Measurements from ENCODE around the gene ASTN2. TPM values are rescaled to one million over a fixed set of nuclear protein-coding genes. Genes with fewer than 3 reads are reported as not detected.

The ASTN2 gene
- total and polyA plus RNA-seq, 10 of the 15 experiments (the other 5 are each of a cell fraction or from before 2014, with no cell fraction given): 1.4 to 15.7 (median 7.0) TPM

- TF ChIP-seq YY1 (IDR thresholded peaks at IDR 0.05; ENCODE audit: low read depth, low read length): no peak
- TF ChIP-seq KLF5 (IDR thresholded peaks at IDR 0.05; ENCODE audit: partially characterized antibody): no peak
- TF ChIP-seq CHD2 (IDR thresholded peaks at IDR 0.05; ENCODE audit: borderline replicate concordance, low read depth, low read length): no peak
Measured at GRCh38 chr9:117445631-117446030, 30.8 kb upstream of the ASTN2 start (continued).

- no peak overlapping the region for H3K4me2 ChIP-seq (ENCODE audit: control insufficient read depth, insufficient read depth)
- H3K4me1 ChIP-seq (ENCODE audit: control insufficient read depth, insufficient read depth, low read length): no peaks in the 10 kb centered on the region
- no peaks in the 10 kb centered on the region for H3K9me3 ChIP-seq (replicated peaks; ENCODE audit: control insufficient read depth, insufficient read depth, low read length)
- no peaks in the 10 kb centered on the region for H3K79me2 ChIP-seq (ENCODE audit: control insufficient read depth, insufficient read depth, low read length)
- no peak overlapping the region for H3K9ac ChIP-seq (ENCODE audit: control insufficient read depth, insufficient read depth, low read length)
- H2AFZ ChIP-seq (ENCODE audit: control insufficient read depth, low read depth, low read length): no peak overlapping the region
- DNase-seq (ENCODE audit: low read depth, low spot score) (no peak), FAIRE-seq (no peak), ATAC-seq (no peak)
- TF ChIP-seq EP300 (IDR thresholded peaks at IDR 0.05; ENCODE audit: borderline replicate concordance in 1 of 2, control insufficient read depth in 1 of 2, low read depth in 2 of 2, low read length in 2 of 2): no peak
- TF ChIP-seq FOS (IDR thresholded peaks at IDR 0.05; ENCODE audit: borderline replicate concordance, extremely low read depth, insufficient read length): no peak
- TF ChIP-seq SRF (IDR thresholded peaks at IDR 0.05; ENCODE audit: low read depth in 2 of 2, low read length in 2 of 2): no peak
- no peak for TF ChIP-seq CHD2 (IDR thresholded peaks at IDR 0.05; ENCODE audit: borderline replicate concordance, low read depth, low read length)
- no peak for TF ChIP-seq ZNF622 (IDR thresholded peaks at IDR 0.05)
- TF ChIP-seq BCL3 (IDR thresholded peaks at IDR 0.05; ENCODE audit: borderline replicate concordance, insufficient read depth, low read depth, low read length, poor library complexity, severe bottlenecking): no peak
- no peak for TF ChIP-seq PML (IDR thresholded peaks at IDR 0.05; ENCODE audit: low read length)
- TF ChIP-seq BCLAF1 (IDR thresholded peaks at IDR 0.05): no peak
- no peak for TF ChIP-seq ATF2 (IDR thresholded peaks at IDR 0.05; ENCODE audit: low read length)
- TF ChIP-seq TCF12 (IDR thresholded peaks at IDR 0.05; ENCODE audit: low read depth, low read length): no peak
- TF ChIP-seq ZZZ3 (IDR thresholded peaks at IDR 0.05; ENCODE audit: control insufficient read depth, insufficient read length, low read depth): no peak
- no peak for TF ChIP-seq ATF7 (IDR thresholded peaks at IDR 0.05; ENCODE audit: low read depth)
- intact Hi-C loops (cut with micrococcal nuclease; ENCODE audit: unreplicated experiment): no loop called here
- 0% methylated on average over 4 of the region's 4 CpGs for WGBS (ENCODE audit: insufficient coverage, insufficient replicate concordance, low lambda C conversion rate, missing lambda C conversion rate)
- H3K27ac ChIP-seq (ENCODE audit: control insufficient read depth, insufficient read depth): no peak overlapping the region
- SMC1A ChIA-PET (ENCODE audit: uncharacterized antibody, unreplicated experiment): interaction anchor here (0.7 to 0.8 kb wide), 2 partner anchors 84 to 1533 kb away, joined by 3 to 4 read pairs; no protein-coding TSS in a partner anchor
- no TSS peak for BruUV-seq (replicated peaks)
- H3K36me3 ChIP-seq (ENCODE audit: control insufficient read depth in 2 of 2, insufficient read depth in 2 of 2, low read length in 1 of 2): no peaks in the 10 kb centered on the region
- H4K20me1 ChIP-seq (ENCODE audit: control insufficient read depth, insufficient read depth): no peaks in the 10 kb centered on the region
- in situ Hi-C loops (cut with MboI): no loop called here
- RAD21 ChIA-PET (ENCODE audit: unreplicated experiment): no interaction called here
- H3K27me3 ChIP-seq (replicated peaks in 1 of 2; ENCODE audit: control insufficient read depth in 2 of 2, insufficient read depth in 2 of 2, low read length in 1 of 2): no peaks in the 10 kb centered on the region
- POLR2A ChIA-PET: no interaction called here
- H3K4me3 ChIP-seq: no peak overlapping the region
- CTCF ChIA-PET: no interaction called here
Measured at GRCh38 chr9:117444501-117444900, 29.6 kb upstream of the ASTN2 start.
